T-helper 2 cell (primary cell): ENCODE measurements around the gene TMCC3.
A peak's percentile ranks its signal among the peaks of the same experiment; 100 is the strongest.
"Not testable (repeated sequence)": the region's sequence is repeated elsewhere in the genome, so short reads cannot be mapped to it uniquely, and the experiment has no call there.

Experiments
- DNase-seq, 5 experiments: peaks; one replicate each; pipeline versions ENCODE4 v3.0.0 to v3.0.0-alpha.2; 2012 to 2022

TMCC3 gene

GRCh38 chr12:94633401-94633800, 17.0 kb downstream of the TMCC3 start:
- no peak for DNase-seq

- DNase-seq = no peak
These were observed 19.3 kb downstream of the TMCC3 start for GRCh38 chr12:94631058-94631457.

- DNase-seq = no peak
These were observed 21.4 kb downstream of the TMCC3 start for GRCh38 chr12:94628819-94629472.

- no peak for DNase-seq
These were observed 22.0 kb downstream of the TMCC3 start for GRCh38 chr12:94628369-94628768.

- no peak for DNase-seq
These were observed 24.8 kb downstream of the TMCC3 start for GRCh38 chr12:94625531-94625930.

- DNase-seq = no peak
These were observed 27.0 kb downstream of the TMCC3 start for GRCh38 chr12:94623161-94623920.

GRCh38 chr12:94622475-94622874, 27.9 kb downstream of the TMCC3 start:
- no peak for DNase-seq

- peak in 3 of 5 experiments; percentile 14 to 79 (median 16) for DNase-seq
These were observed 28.5 kb downstream of the TMCC3 start for GRCh38 chr12:94621662-94622359.

- no peak for DNase-seq
These were observed 29.7 kb downstream of the TMCC3 start for GRCh38 chr12:94620621-94621020.

- DNase-seq = peak in 1 of 5 experiments; percentile 6
These were observed 31.2 kb downstream of the TMCC3 start for GRCh38 chr12:94618995-94619695.

- DNase-seq = no peak
These were observed 33.3 kb downstream of the TMCC3 start for GRCh38 chr12:94617101-94617500.

- no peak for DNase-seq
These were observed 34.1 kb downstream of the TMCC3 start for GRCh38 chr12:94616203-94616729.

GRCh38 chr12:94615260-94616181, 34.8 kb downstream of the TMCC3 start:
- no peak for DNase-seq

- DNase-seq = no peak
These were observed 36.1 kb downstream of the TMCC3 start for GRCh38 chr12:94614288-94614721.

- no peak for DNase-seq
These were observed 40.4 kb downstream of the TMCC3 start for GRCh38 chr12:94609917-94610443.

- not testable (repeated sequence) for DNase-seq
These were observed 43.5 kb downstream of the TMCC3 start for GRCh38 chr12:94606810-94607209.

GRCh38 chr12:94604366-94604698, 46.0 kb downstream of the TMCC3 start:
- DNase-seq = no peak

- peak in 4 of 5 experiments; percentile 12 to 46 (median 31) for DNase-seq
These were observed 46.7 kb downstream of the TMCC3 start for GRCh38 chr12:94603434-94604365.

- DNase-seq = no peak
These were observed 48.3 kb downstream of the TMCC3 start for GRCh38 chr12:94602024-94602423.

- not testable (repeated sequence) for DNase-seq
These were observed 49.0 kb downstream of the TMCC3 start for GRCh38 chr12:94601307-94601706.
